K562 (cell line): Measurements from ENCODE around the gene APC2. TPM values are rescaled to one million over a fixed set of nuclear protein-coding genes. Genes with fewer than 3 reads are reported as not detected.
A peak's percentile ranks its signal among the peaks of the same experiment; 100 is the strongest.

ENCODE experiments used
- BMI1 ChIP-seq: fragments of 150-350 bp; IDR thresholded peaks from 2 replicates; pipeline ENCODE4 v1.6.1; 2014; ENCODE audit warnings: low read length
- BRCA1 ChIP-seq, 2 experiments: fragments of 450-650 bp in 1 of 2; sonication (generic) in 1 of 2; formaldehyde crosslinking in 1 of 2; IDR thresholded peaks; 2 replicates each; pipeline versions ENCODE4 v1.5.0 to v1.6.1; 2017 to 2020; ENCODE audit warnings: mild to moderate bottlenecking in 1 of 2, missing genetic modification reagents in 1 of 2
- CBFA2T3 ChIP-seq: fragments of 450-650 bp; IDR thresholded peaks from 2 replicates; pipeline ENCODE4 v1.6.1; 2017
- CBX5 ChIP-seq: IDR thresholded peaks from 2 replicates; pipeline ENCODE4 v1.6.1; 2014; ENCODE audit warnings: low read depth, borderline replicate concordance
- COPS2 ChIP-seq: fragments of 450-650 bp; conservative IDR thresholded peaks from 2 replicates; pipeline ENCODE4 v1.6.1; 2016; ENCODE audit warnings: mild to moderate bottlenecking, moderate library complexity
- FOXK2 ChIP-seq, 2 experiments: fragments of 450-650 bp; IDR thresholded peaks in 1 of 2; conservative IDR thresholded peaks in 1 of 2; 2 replicates each; pipeline ENCODE4 v1.6.1; 2016; ENCODE audit warnings: low read depth in 2 of 2, mild to moderate bottlenecking in 1 of 2
- HEY1 ChIP-seq: fragments of 250-450 bp; sonication (Bioruptor Pico); IDR thresholded peaks from 2 replicates; pipeline ENCODE4 v1.5.0; 2020; ENCODE audit warnings: mild to moderate bottlenecking, moderate library complexity, borderline replicate concordance
- KDM2B ChIP-seq: fragments of 250-450 bp; sonication (Bioruptor Pico); IDR thresholded peaks from 2 replicates; pipeline ENCODE4 v1.8.0; 2021; ENCODE audit warnings: mild to moderate bottlenecking, moderate library complexity
- KLF1 ChIP-seq: fragments of 450-650 bp; IDR thresholded peaks from 2 replicates; pipeline ENCODE4 v1.6.1; 2016; ENCODE audit warnings: missing genetic modification characterization, missing compliant biosample characterization
- KLF6 ChIP-seq: fragments of 250-450 bp; sonication (Bioruptor Pico); IDR thresholded peaks from 2 replicates; pipeline ENCODE4 v1.4.0; 2020; ENCODE audit warnings: mild to moderate bottlenecking, moderate library complexity, borderline replicate concordance
- MBD2 ChIP-seq: sonication (generic); IDR thresholded peaks from 2 replicates; pipeline ENCODE4 v1.6.1; 2016; ENCODE audit warnings: low read depth, borderline replicate concordance
- MCM3 ChIP-seq: fragments of 450-650 bp; IDR thresholded peaks from 2 replicates; pipeline ENCODE4 v1.6.1; 2016
- MEF2A ChIP-seq: IDR thresholded peaks from 2 replicates; pipeline ENCODE4 v1.6.1; 2011; ENCODE audit warnings: low read depth, mild to moderate bottlenecking, low read length, moderate library complexity; ENCODE audit not compliant: control insufficient read depth
- MYC ChIP-seq, 2 experiments: fragments of 250-450 bp in 1 of 2; sonication (Bioruptor Pico) in 1 of 2; IDR thresholded peaks; 2 replicates each; pipeline versions ENCODE4 v1.5.1 to v1.6.1; 2012 to 2021; ENCODE audit warnings: low read depth in 2 of 2, borderline replicate concordance in 1 of 2, improper control_type of control experiment in 1 of 2, low read length in 1 of 2, mild to moderate bottlenecking in 1 of 2, moderate library complexity in 1 of 2
- PRPF4 ChIP-seq: fragments of 200-400 bp; formaldehyde crosslinking; IDR thresholded peaks from one replicate; pipeline ENCODE4 v1.6.1; 2017; ENCODE audit warnings: low read length, low read depth, mild to moderate bottlenecking; ENCODE audit not compliant: insufficient read depth, poor library complexity, severe bottlenecking
- SMAD2 ChIP-seq: fragments of 150-350 bp; IDR thresholded peaks from 2 replicates; pipeline ENCODE4 v1.6.1; 2014; ENCODE audit warnings: low read depth, mild to moderate bottlenecking, low read length
- XRCC3 ChIP-seq: fragments of 450-650 bp; IDR thresholded peaks from 2 replicates; pipeline ENCODE4 v1.6.1; 2017; ENCODE audit warnings: mild to moderate bottlenecking, moderate library complexity
- ZBTB8A ChIP-seq: fragments of 450-650 bp; IDR thresholded peaks from 2 replicates; pipeline ENCODE4 v1.6.1; 2018; ENCODE audit warnings: mild to moderate bottlenecking, moderate library complexity; ENCODE audit not compliant: partially characterized antibody
- ZNF324 ChIP-seq: fragments of 250-450 bp; sonication (Bioruptor Pico); IDR thresholded peaks from 2 replicates; pipeline ENCODE4 v1.4.0; 2020; ENCODE audit warnings: mild to moderate bottlenecking
- ZNF589 ChIP-seq: fragments of 200-800 bp; sonication (Bioruptor generic); IDR thresholded peaks from 2 replicates; pipeline ENCODE4 v1.6.1; 2016; ENCODE audit warnings: low read depth, missing genetic modification characterization, missing compliant biosample characterization
- polyA plus RNA-seq, 8 experiments: library from polyadenylated mRNA; depleted of rRNA in 4 of 8; stranded (reverse) in 5 of 8; unstranded in 3 of 8; fragments of >200 nt; fragmentation: Nextera tagmentation in 2 of 8; fragmentation: Illumina TruSeq in 1 of 8; extraction: Ambion mirVana in 2 of 8; extraction: Trizol in 1 of 8; gene quantifications; 2 replicates each; pipeline versions ENCODE4 v1.2.1 to v1.2.3, GENCODE V29; 2011 to 2014; ENCODE audit warnings: inconsistent platforms in 1 of 8, missing spikeins in 1 of 8
- total RNA-seq, 7 experiments: library from RNA; depleted of rRNA in 6 of 7; stranded (reverse); fragments of >200 nt in 6 of 7; fragmentation: Illumina TruSeq in 2 of 7; extraction: Trizol in 2 of 7; gene quantifications; 2 replicates each; pipeline versions ENCODE4 v1.2.1 to v1.2.3, GENCODE V29; 2011 to 2021; ENCODE audit warnings: low replicate concordance in 1 of 7
- TF ChIP-seq, protein P1 (sequence below): fragments of 450-650 bp; IDR thresholded peaks from 2 replicates; pipeline ENCODE4 v1.6.1; 2016
- TF ChIP-seq, protein P2 (sequence below): fragments of 450-650 bp; conservative IDR thresholded peaks from 2 replicates; pipeline ENCODE4 v1.6.1; 2016; ENCODE audit warnings: missing genetic modification characterization, low read depth, mild to moderate bottlenecking, missing compliant biosample characterization, moderate library complexity
- TF ChIP-seq, protein P3 (sequence below): fragments of 200-800 bp; sonication (Bioruptor generic); IDR thresholded peaks from 2 replicates; pipeline ENCODE4 v1.6.1; 2017; ENCODE audit warnings: missing genetic modification characterization, missing compliant biosample characterization
- TF ChIP-seq, protein P4 (sequence below): fragments of 450-650 bp; formaldehyde crosslinking; IDR thresholded peaks from 2 replicates; pipeline ENCODE4 v1.4.0; 2020; ENCODE audit warnings: mild to moderate bottlenecking, mixed read lengths

APC2 gene
- total and polyA plus RNA-seq, 9 of the 15 experiments (the other 6 are each of a cell fraction or from before 2014, with no cell fraction given) = 0.01 to 0.40 (median 0.05) TPM; not detected in 3

DNA sequence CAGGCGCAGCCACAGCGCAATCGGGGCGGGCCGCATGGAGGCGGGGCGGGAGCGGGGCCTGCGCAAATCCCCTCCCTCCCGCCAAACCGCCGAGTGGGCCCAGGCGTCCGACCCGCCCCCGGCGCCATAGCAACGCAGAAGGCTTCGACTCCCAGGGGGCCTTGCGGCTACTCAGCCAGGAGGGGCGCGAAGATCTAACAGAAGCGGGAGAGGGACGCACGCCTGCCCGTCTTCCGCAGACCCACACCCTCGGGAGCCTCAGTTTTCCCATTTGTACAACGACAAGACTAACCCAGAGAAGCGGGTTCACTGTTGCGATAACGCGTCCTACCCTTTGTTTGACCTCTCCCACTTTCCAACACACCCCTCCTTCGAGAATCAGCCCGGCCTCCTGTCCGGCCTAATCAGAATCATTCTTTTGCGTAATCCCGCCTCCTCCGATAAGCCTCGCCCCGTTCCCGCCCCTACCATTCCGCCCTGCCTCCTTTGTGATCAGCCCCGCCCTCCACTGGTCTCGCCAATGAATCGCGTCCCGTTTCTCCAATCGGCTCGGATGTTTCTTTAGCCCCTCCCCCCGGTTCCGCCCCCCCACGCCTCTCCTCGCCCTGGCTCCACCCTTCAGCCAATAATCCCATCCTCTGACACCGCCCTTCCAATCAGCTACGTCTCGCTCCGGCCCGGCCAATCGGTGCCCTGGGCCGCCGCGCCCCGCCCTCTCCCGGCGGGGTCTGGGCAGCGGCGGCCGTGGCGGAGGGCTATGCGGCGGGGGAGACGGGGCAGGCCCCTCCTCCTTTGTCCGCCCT lies 40.6 kb downstream of the APC2 start, which contains the start of gene PCSK4 (continued):
- TF ChIP-seq MYC (IDR thresholded peaks at IDR 0.05; ENCODE audit: low read depth, low read length) (peak; percentile 52; the same call in 1 of the 2 replicates), MYC (CRISPR knock-in tag; IDR thresholded peaks at IDR 0.05; ENCODE audit: borderline replicate concordance, low read depth) (no peak), CBX5 (no peak), PRPF4 (no peak), COPS2 (no peak), MEF2A (no peak), HEY1 (CRISPR knock-in tag) (no peak), CBFA2T3 (no peak), ZNF589 (CRISPR knock-in tag) (no peak), BMI1 (peak; percentile 95), MBD2 (peak; percentile 77), FOXK2 (conservative IDR thresholded peaks at IDR 0.05 in 1 of 2, IDR thresholded peaks at IDR 0.05 in 1 of 2; ENCODE audit: low read depth in 2 of 2) (peak; percentile 72 to 98; a peak in 3 of 4 replicates), KDM2B (no peak), BRCA1 (IDR thresholded peaks at IDR 0.05) (no peak), BRCA1 (CRISPR knock-in tag; IDR thresholded peaks at IDR 0.05) (no peak), XRCC3 (no peak), SMAD2 (no peak), KLF6 (CRISPR knock-in tag) (no peak), ZBTB8A (no peak), KLF1 (no peak), ZNF324 (CRISPR knock-in tag) (no peak), MCM3 (no peak)
- TF ChIP-seq, protein P1, sequence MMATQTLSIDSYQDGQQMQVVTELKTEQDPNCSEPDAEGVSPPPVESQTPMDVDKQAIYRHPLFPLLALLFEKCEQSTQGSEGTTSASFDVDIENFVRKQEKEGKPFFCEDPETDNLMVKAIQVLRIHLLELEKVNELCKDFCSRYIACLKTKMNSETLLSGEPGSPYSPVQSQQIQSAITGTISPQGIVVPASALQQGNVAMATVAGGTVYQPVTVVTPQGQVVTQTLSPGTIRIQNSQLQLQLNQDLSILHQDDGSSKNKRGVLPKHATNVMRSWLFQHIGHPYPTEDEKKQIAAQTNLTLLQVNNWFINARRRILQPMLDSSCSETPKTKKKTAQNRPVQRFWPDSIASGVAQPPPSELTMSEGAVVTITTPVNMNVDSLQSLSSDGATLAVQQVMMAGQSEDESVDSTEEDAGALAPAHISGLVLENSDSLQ = peak; percentile 86
- TF ChIP-seq, protein P2, sequence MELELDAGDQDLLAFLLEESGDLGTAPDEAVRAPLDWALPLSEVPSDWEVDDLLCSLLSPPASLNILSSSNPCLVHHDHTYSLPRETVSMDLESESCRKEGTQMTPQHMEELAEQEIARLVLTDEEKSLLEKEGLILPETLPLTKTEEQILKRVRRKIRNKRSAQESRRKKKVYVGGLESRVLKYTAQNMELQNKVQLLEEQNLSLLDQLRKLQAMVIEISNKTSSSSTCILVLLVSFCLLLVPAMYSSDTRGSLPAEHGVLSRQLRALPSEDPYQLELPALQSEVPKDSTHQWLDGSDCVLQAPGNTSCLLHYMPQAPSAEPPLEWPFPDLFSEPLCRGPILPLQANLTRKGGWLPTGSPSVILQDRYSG (tag) = no peak
- TF ChIP-seq, protein P3, sequence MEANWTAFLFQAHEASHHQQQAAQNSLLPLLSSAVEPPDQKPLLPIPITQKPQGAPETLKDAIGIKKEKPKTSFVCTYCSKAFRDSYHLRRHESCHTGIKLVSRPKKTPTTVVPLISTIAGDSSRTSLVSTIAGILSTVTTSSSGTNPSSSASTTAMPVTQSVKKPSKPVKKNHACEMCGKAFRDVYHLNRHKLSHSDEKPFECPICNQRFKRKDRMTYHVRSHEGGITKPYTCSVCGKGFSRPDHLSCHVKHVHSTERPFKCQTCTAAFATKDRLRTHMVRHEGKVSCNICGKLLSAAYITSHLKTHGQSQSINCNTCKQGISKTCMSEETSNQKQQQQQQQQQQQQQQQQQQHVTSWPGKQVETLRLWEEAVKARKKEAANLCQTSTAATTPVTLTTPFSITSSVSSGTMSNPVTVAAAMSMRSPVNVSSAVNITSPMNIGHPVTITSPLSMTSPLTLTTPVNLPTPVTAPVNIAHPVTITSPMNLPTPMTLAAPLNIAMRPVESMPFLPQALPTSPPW = peak; percentile 93
- TF ChIP-seq, protein P4, sequence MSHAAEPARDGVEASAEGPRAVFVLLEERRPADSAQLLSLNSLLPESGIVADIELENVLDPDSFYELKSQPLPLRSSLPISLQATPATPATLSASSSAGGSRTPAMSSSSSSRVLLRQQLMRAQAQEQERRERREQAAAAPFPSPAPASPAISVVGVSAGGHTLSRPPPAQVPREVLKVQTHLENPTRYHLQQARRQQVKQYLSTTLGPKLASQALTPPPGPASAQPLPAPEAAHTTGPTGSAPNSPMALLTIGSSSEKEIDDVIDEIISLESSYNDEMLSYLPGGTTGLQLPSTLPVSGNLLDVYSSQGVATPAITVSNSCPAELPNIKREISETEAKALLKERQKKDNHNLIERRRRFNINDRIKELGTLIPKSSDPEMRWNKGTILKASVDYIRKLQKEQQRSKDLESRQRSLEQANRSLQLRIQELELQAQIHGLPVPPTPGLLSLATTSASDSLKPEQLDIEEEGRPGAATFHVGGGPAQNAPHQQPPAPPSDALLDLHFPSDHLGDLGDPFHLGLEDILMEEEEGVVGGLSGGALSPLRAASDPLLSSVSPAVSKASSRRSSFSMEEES = no peak
